ENCODE data around the gene ZFAND2B. TPM values are rescaled to one million over a fixed set of nuclear protein-coding genes. Genes with fewer than 3 reads are reported as not detected.

ZFAND2B gene
- total RNA-seq, 4 donors from 2014 or later: 34.6 to 49.9 (median 43.6) TPM

GRCh38 chr2:219245148-219245898, 38.7 kb downstream of the ZFAND2B start, which contains the start of the genes GLB1L and STK16:
Gene GLB1L (minus strand): TSS chr2:219245444. CDS start chr2:219243573, 1,871 bp downstream.
Gene STK16 (plus strand): TSS chr2:219245479. CDS start chr2:219246000, 521 bp downstream.
- H3K4me1 ChIP-seq: peaks cover 38 to 58% (median 49%) of the 10 kb centered on the region in 3 donors
- peak within 1 kb of the TSS; percentile 93 to 96 (median 95) for H3K27ac ChIP-seq
- DNase-seq: peak; percentile 68
- 0% methylated on average over 4 of the region's 46 CpGs; no CpG with 5 or more reads in 1 of the 2 donors for WGBS, 2 donors
- H3K4me3 ChIP-seq: peak within 1 kb of the TSS; percentile 58 to 87 (median 82)
- TF ChIP-seq CTCF (IDR thresholded peaks at IDR 0.05) (peak in 3 of 6 experiments; percentile 4 to 19 (median 7)), POLR2A (IDR thresholded peaks at IDR 0.05) (peak in 3 of 4 donors; percentile 34 to 88 (median 64))
- peaks cover 5 to 29% (median 6%) of the 10 kb centered on the region in 3 donors for H3K36me3 ChIP-seq
- intact Hi-C loops (cut with DNase I): no loop called here
- H3K27me3 ChIP-seq: no peaks in the 10 kb centered on the region
- H3K9me3 ChIP-seq: no peaks in the 10 kb centered on the region

GRCh38 chr2:219245899-219246230, 39.3 kb downstream of the ZFAND2B start:
- Histone ChIP-seq H3K27ac (peak overlapping the region; percentile 93 to 96 (median 95)), H3K36me3 (peaks cover 8 to 34% (median 11%) of the 10 kb centered on the region in 3 donors), H3K4me1 (peaks cover 43 to 64% (median 54%) of the 10 kb centered on the region in 3 donors), H3K9me3 (no peaks in the 10 kb centered on the region), H3K4me3 (peak overlapping the region; percentile 58 to 87 (median 82)), H3K27me3 (no peaks in the 10 kb centered on the region)
- 7 to 19% methylated on average over 4 to 6 of the region's 10 CpGs for WGBS, 2 donors
- DNase-seq: no peak
- intact Hi-C loops (cut with DNase I): no loop called here
- TF ChIP-seq POLR2A (IDR thresholded peaks at IDR 0.05) (no peak), CTCF (IDR thresholded peaks at IDR 0.05) (no peak)

- H3K27ac ChIP-seq: peak overlapping the region; percentile 93 to 96 (median 95)
- no peak for DNase-seq
- no peak overlapping the region for H3K4me3 ChIP-seq
- H3K27me3 ChIP-seq: no peaks in the 10 kb centered on the region
- 93 to 94% methylated on average over 3 to 9 of the region's 10 CpGs for WGBS, 2 donors
- intact Hi-C loops (cut with DNase I): no loop called here
- H3K36me3 ChIP-seq: peaks cover 8 to 41% (median 11%) of the 10 kb centered on the region in 3 donors
- no peaks in the 10 kb centered on the region for H3K9me3 ChIP-seq
- H3K4me1 ChIP-seq: peaks cover 49 to 71% (median 61%) of the 10 kb centered on the region in 3 donors
- TF ChIP-seq CTCF (IDR thresholded peaks at IDR 0.05) (no peak), POLR2A (IDR thresholded peaks at IDR 0.05) (no peak)
Measured at GRCh38 chr2:219246559-219246958, 40.0 kb downstream of the ZFAND2B start.

- Histone ChIP-seq H3K27me3 (no peaks in the 10 kb centered on the region), H3K9me3 (no peaks in the 10 kb centered on the region), H3K4me1 (peaks cover 58 to 85% (median 72%) of the 10 kb centered on the region in 3 donors), H3K4me3 (peak overlapping the region in 3 of 4 donors; percentile 20 to 45 (median 28)), H3K36me3 (peaks cover 8 to 43% (median 11%) of the 10 kb centered on the region in 3 donors), H3K27ac (peak overlapping the region; percentile 93 to 96 (median 95))
- 75 to 81% methylated on average over 12 to 13 of the region's 17 CpGs for WGBS, 2 donors
- intact Hi-C loops (cut with DNase I): no loop called here
- no peak for DNase-seq
- TF ChIP-seq POLR2A (IDR thresholded peaks at IDR 0.05) (peak in 2 of 4 donors; percentile 34 to 42), CTCF (IDR thresholded peaks at IDR 0.05) (no peak)
Measured at GRCh38 chr2:219247678-219248642, 41.4 kb downstream of the ZFAND2B start.

Data from esophagus squamous epithelium (tissue), 5 donors.